ENCODE measurements around the gene SLC16A4. TPM values are rescaled to one million over a fixed set of nuclear protein-coding genes. Genes with fewer than 3 reads are reported as not detected.
A peak's percentile ranks its signal among the peaks of the same experiment; 100 is the strongest.

Gene SLC16A4
- total RNA-seq, 1 experiment from 2014 or later, result 0.22 TPM

DNA sequence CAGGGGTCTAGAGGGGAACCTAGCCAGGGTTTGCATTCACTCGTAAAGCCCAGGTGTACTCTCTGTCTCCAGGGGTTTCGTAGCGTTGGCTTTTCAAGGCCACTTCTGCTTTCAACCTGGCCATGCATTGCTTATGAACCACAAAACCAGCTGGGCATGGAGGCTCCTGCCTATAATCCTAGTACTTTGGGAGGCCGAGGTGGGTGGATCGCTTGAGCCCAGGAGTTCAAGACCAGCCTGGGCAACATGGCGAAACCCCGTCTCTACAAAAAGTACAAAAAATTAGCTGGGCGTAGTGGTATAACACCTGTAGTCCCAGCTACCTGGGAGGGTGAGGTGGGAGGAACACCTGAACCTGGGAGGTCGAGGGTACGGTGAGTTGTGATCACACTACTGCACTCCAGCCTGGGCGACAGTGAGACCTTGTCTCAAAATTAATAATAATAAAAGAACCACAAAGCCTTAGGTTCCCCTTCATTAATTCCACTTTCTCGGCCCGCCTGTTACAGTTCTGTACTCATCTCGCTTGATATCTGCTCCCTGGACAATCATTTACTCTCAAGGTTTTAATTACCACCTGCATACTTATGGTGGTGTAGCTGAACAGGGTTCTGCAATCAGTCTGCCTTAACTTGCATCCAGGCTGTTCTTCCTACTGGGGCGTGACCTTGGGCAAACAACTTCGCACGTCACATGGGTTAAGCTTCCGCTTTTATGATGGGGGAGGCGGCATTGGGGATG, 6.1 kb downstream of the SLC16A4 start:
- H4K20me1 ChIP-seq (ENCODE audit: low read length), result no peaks in the 10 kb centered on the region
- H3K36me3 ChIP-seq (ENCODE audit: low read depth, low read length), result no peaks in the 10 kb centered on the region
- ChIA-PET POLR2A (ENCODE audit: unreplicated experiment) (no interaction called here), CTCF (no interaction called here)
- no peak overlapping the region for H2AFZ ChIP-seq (ENCODE audit: low read length)
- H3K4me2 ChIP-seq (ENCODE audit: low read length), result no peak overlapping the region
- no peaks in the 10 kb centered on the region for H3K9me3 ChIP-seq (ENCODE audit: low read length)
- TF ChIP-seq EZH2phosphoT487 (IDR thresholded peaks at IDR 0.05; ENCODE audit: borderline replicate concordance, low read length) (no peak), EZH2 (IDR thresholded peaks at IDR 0.05; ENCODE audit: low read length, unreplicated experiment) (no peak)
- TF ChIP-seq, protein P1, sequence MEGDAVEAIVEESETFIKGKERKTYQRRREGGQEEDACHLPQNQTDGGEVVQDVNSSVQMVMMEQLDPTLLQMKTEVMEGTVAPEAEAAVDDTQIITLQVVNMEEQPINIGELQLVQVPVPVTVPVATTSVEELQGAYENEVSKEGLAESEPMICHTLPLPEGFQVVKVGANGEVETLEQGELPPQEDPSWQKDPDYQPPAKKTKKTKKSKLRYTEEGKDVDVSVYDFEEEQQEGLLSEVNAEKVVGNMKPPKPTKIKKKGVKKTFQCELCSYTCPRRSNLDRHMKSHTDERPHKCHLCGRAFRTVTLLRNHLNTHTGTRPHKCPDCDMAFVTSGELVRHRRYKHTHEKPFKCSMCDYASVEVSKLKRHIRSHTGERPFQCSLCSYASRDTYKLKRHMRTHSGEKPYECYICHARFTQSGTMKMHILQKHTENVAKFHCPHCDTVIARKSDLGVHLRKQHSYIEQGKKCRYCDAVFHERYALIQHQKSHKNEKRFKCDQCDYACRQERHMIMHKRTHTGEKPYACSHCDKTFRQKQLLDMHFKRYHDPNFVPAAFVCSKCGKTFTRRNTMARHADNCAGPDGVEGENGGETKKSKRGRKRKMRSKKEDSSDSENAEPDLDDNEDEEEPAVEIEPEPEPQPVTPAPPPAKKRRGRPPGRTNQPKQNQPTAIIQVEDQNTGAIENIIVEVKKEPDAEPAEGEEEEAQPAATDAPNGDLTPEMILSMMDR (conservative IDR thresholded peaks at IDR 0.05; ENCODE audit: low read depth, low read length), result no peak
- H3K9me2 ChIP-seq (replicated peaks; ENCODE audit: low read length), result no peaks in the 10 kb centered on the region
- no TSS peak for BruUV-seq (replicated peaks)
- H3K4me1 ChIP-seq (ENCODE audit: insufficient read depth, low read length), result peaks cover 16% of the 10 kb centered on the region
- H3K9ac ChIP-seq (ENCODE audit: low read length), result no peak overlapping the region
- no peak overlapping the region for H3K27ac ChIP-seq (ENCODE audit: low read length)
- H3F3A ChIP-seq (ENCODE audit: low read length, unreplicated experiment), result no peaks in the 10 kb centered on the region
- H3K79me2 ChIP-seq (ENCODE audit: low read length), result no peaks in the 10 kb centered on the region
- ATAC-seq (no peak), DNase-seq (no peak)
- intact Hi-C loops (cut with micrococcal nuclease), result no loop called here
- no peak overlapping the region for H3K4me3 ChIP-seq (ENCODE audit: low read length)
- H3K27me3 ChIP-seq (ENCODE audit: low read length), result no peaks in the 10 kb centered on the region

DNA sequence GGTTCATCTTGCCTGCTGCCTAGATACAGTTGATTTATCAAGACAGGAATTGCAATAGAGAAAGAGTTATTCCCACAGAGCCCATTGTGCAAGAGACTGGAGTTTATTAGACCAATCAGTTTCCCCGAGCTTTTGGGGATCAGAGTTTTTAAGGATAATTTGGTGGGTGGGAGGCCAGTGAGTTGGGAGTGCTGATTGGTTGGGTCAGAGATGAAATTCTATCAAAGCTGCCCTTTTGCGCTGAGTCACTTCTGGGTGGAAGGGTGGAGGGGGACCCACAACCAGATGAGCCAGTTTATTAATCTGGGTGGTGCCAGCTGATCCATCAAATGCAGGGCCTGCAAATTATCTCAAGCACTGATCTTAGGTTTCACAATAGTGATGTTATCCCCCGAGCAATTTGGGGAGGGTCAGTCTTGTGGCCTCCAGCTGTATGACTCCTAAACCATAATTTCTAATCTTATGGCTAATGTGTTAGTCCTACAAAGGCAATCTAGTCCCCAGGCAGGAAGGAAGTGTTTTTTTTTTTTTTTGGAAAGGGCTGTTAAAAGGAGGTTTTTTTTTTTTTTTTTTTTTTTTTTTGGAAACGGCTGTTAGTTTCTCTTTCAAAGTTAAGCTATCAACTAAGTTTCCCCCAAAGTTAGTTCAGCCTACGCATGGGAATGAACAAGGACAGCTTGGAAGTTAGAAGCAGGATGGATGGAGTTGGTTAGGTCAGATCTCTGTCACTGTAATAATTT, 7.4 kb downstream of the SLC16A4 start:
- TF ChIP-seq EZH2phosphoT487 (IDR thresholded peaks at IDR 0.05; ENCODE audit: borderline replicate concordance, low read length), result no peak
- TF ChIP-seq, protein P1 (conservative IDR thresholded peaks at IDR 0.05; ENCODE audit: low read depth, low read length), result no peak
- ATAC-seq (0 out of 2 replicates have a peak, but pooled peaks have one; percentile 27), DNase-seq (peak; percentile 76)
- peak overlapping the region; percentile 20 for H3K4me2 ChIP-seq (ENCODE audit: low read length)
- H3K9me3 ChIP-seq (ENCODE audit: low read length), result no peaks in the 10 kb centered on the region
- H3K9ac ChIP-seq (ENCODE audit: low read length), result no peak overlapping the region
- H4K20me1 ChIP-seq (ENCODE audit: low read length), result no peaks in the 10 kb centered on the region
- H3F3A ChIP-seq (ENCODE audit: low read length, unreplicated experiment), result no peaks in the 10 kb centered on the region
- H3K9me2 ChIP-seq (replicated peaks; ENCODE audit: low read length), result no peaks in the 10 kb centered on the region
- no peak overlapping the region for H2AFZ ChIP-seq (ENCODE audit: low read length)
- BruUV-seq (replicated peaks), result no TSS peak
- no peaks in the 10 kb centered on the region for H3K36me3 ChIP-seq (ENCODE audit: low read depth, low read length)
- H3K79me2 ChIP-seq (ENCODE audit: low read length), result no peaks in the 10 kb centered on the region
- H3K4me1 ChIP-seq (ENCODE audit: insufficient read depth, low read length), result peaks cover 16% of the 10 kb centered on the region
- CTCF ChIA-PET, result no interaction called here
- no peak overlapping the region for H3K4me3 ChIP-seq (ENCODE audit: low read length)
- intact Hi-C loops (cut with micrococcal nuclease), result no loop called here
- no peaks in the 10 kb centered on the region for H3K27me3 ChIP-seq (ENCODE audit: low read length)
- peak overlapping the region; percentile 44 for H3K27ac ChIP-seq (ENCODE audit: low read length)
- POLR2A ChIA-PET (ENCODE audit: unreplicated experiment), result no interaction called here

All from PC-3 (cell line).